Mesothelial cell of epicardium (in vitro differentiated cells): ENCODE measurements around the gene MACROD2. TPM values are rescaled to one million over a fixed set of nuclear protein-coding genes. Genes with fewer than 3 reads are reported as not detected.
A peak's percentile ranks its signal among the peaks of the same experiment; 100 is the strongest.

Experiments used
- DNase-seq, 2 experiments: peaks; one replicate each; pipeline ENCODE4 v3.0.0; 2021; ENCODE audit warnings: low spot score in 2 of 2; ENCODE audit not compliant: unreplicated experiment in 2 of 2
- H3K27ac Mint-ChIP-seq: 2 replicates; pipeline ENCODE4 v1.8.0; 2021; ENCODE audit warnings: mixed read lengths
- H3K27me3 Mint-ChIP-seq: 2 replicates; pipeline ENCODE4 v1.8.0; 2021; ENCODE audit warnings: low read depth, mixed read lengths
- H3K36me3 Mint-ChIP-seq: 2 replicates; pipeline ENCODE4 v1.8.0; 2021; ENCODE audit warnings: mixed read lengths
- H3K4me1 Mint-ChIP-seq: 2 replicates; pipeline ENCODE4 v1.8.0; 2021; ENCODE audit warnings: mixed read lengths
- H3K4me3 Mint-ChIP-seq: 2 replicates; pipeline ENCODE4 v1.8.0; 2021; ENCODE audit warnings: mild to moderate bottlenecking, moderate library complexity, mixed read lengths
- H3K9me3 Mint-ChIP-seq: 2 replicates; pipeline ENCODE4 v1.8.0; 2021; ENCODE audit warnings: mixed read lengths
- CTCF ChIP-seq: fragments of 200-600 bp; sonication (generic); IDR thresholded peaks from one replicate; pipeline ENCODE4 v1.5.0; 2021; ENCODE audit warnings: antibody characterized with exemption; ENCODE audit not compliant: unreplicated experiment
- total RNA-seq: library from RNA; stranded (reverse); gene quantifications from 3 replicates; pipeline ENCODE4 v1.2.1, GENCODE V29; 2021

MACROD2 gene
- total RNA-seq, 1 donor from 2014 or later, result 10.0 TPM

- TF ChIP-seq CTCF, result no peak
- Mint-ChIP-seq H3K9me3 (no peaks in the 10 kb centered on the region), H3K36me3 (no peaks in the 10 kb centered on the region), H3K27me3 (peaks cover 2% of the 10 kb centered on the region), H3K4me3 (no peak overlapping the region), H3K27ac (no peak overlapping the region), H3K4me1 (peaks cover 8% of the 10 kb centered on the region)
- no peak for DNase-seq
Measured at GRCh38 chr20:15831201-15831600, 1835.9 kb downstream of the MACROD2 start.

- Mint-ChIP-seq H3K9me3 (no peaks in the 10 kb centered on the region), H3K27me3 (peaks cover 2% of the 10 kb centered on the region), H3K4me1 (peaks cover 16% of the 10 kb centered on the region), H3K27ac (no peak overlapping the region), H3K36me3 (no peaks in the 10 kb centered on the region), H3K4me3 (no peak overlapping the region)
- no peak for DNase-seq
- no peak for TF ChIP-seq CTCF
Measured at GRCh38 chr20:15832512-15832911, 1837.2 kb downstream of the MACROD2 start.

GRCh38 chr20:15834857-15835256 lies 1839.5 kb downstream of the MACROD2 start:
- no peak for TF ChIP-seq CTCF
- Mint-ChIP-seq H3K27me3 (peaks cover 2% of the 10 kb centered on the region), H3K36me3 (no peaks in the 10 kb centered on the region), H3K9me3 (no peaks in the 10 kb centered on the region), H3K4me3 (no peak overlapping the region), H3K4me1 (peaks cover 22% of the 10 kb centered on the region), H3K27ac (no peak overlapping the region)
- DNase-seq, result no peak

GRCh38 chr20:15835811-15836210 lies 1840.5 kb downstream of the MACROD2 start:
- Mint-ChIP-seq H3K9me3 (no peaks in the 10 kb centered on the region), H3K27me3 (peaks cover 2% of the 10 kb centered on the region), H3K36me3 (no peaks in the 10 kb centered on the region), H3K27ac (no peak overlapping the region), H3K4me3 (no peak overlapping the region), H3K4me1 (peaks cover 22% of the 10 kb centered on the region)
- no peak for TF ChIP-seq CTCF
- no peak for DNase-seq

- Mint-ChIP-seq H3K4me3 (no peak overlapping the region), H3K4me1 (peaks cover 22% of the 10 kb centered on the region), H3K36me3 (no peaks in the 10 kb centered on the region), H3K9me3 (peaks cover 8% of the 10 kb centered on the region), H3K27me3 (no peaks in the 10 kb centered on the region), H3K27ac (no peak overlapping the region)
- no peak for TF ChIP-seq CTCF
- no peak for DNase-seq
Measured at GRCh38 chr20:15836634-15837033, 1841.3 kb downstream of the MACROD2 start.

GRCh38 chr20:15837563-15837962 lies 1842.2 kb downstream of the MACROD2 start:
- no peak for TF ChIP-seq CTCF
- Mint-ChIP-seq H3K27ac (peak overlapping the region; percentile 4), H3K36me3 (no peaks in the 10 kb centered on the region), H3K4me1 (peaks cover 22% of the 10 kb centered on the region), H3K4me3 (no peak overlapping the region), H3K9me3 (peaks cover 9% of the 10 kb centered on the region), H3K27me3 (no peaks in the 10 kb centered on the region)
- no peak for DNase-seq
